Keratinocyte (primary cell): ENCODE results near the gene PCCA. TPM values are rescaled to one million over a fixed set of nuclear protein-coding genes. Genes with fewer than 3 reads are reported as not detected.
A peak's percentile ranks its signal among the peaks of the same experiment; 100 is the strongest.

ENCODE experiments used
- DNase-seq: peaks from one replicate; pipeline ENCODE4 v3.0.0-alpha.2; 2011; ENCODE audit warnings: low read depth, missing footprints, low spot score
- FAIRE-seq: peaks from 2 replicates; lab custom pipeline; 2011; peaks lifted over from hg19 to GRCh38; lab: Jason Lieb, UNC
- H2AFZ ChIP-seq: 2 replicates; pipeline ENCODE4 v1.6.0; 2012; ENCODE audit warnings: low read length, control low read depth, inconsistent platforms; ENCODE audit not compliant: control insufficient read depth
- H3K27ac ChIP-seq: 2 replicates; pipeline ENCODE4 v1.5.1; 2011; ENCODE audit warnings: low read length; ENCODE audit not compliant: control insufficient read depth, insufficient read depth
- H3K27me3 ChIP-seq: 3 replicates; pipeline ENCODE4 v1.6.0; 2011; ENCODE audit warnings: low read length; ENCODE audit not compliant: control insufficient read depth, insufficient read depth; ENCODE audit errors: extremely low read depth
- H3K36me3 ChIP-seq, 2 experiments: 2 replicates in 1 of 2; 3 replicates in 1 of 2; pipeline ENCODE4 v1.5.1; 2011; ENCODE audit warnings: low read length in 2 of 2, mild to moderate bottlenecking in 1 of 2; ENCODE audit not compliant: control insufficient read depth in 2 of 2, insufficient read depth in 2 of 2; ENCODE audit errors: extremely low read depth in 1 of 2
- H3K4me1 ChIP-seq: 3 replicates; pipeline ENCODE4 v1.5.1; 2011; ENCODE audit warnings: low read length; ENCODE audit not compliant: control insufficient read depth, insufficient read depth; ENCODE audit errors: extremely low read depth
- H3K4me2 ChIP-seq: 3 replicates; pipeline ENCODE4 v1.6.0; 2011; ENCODE audit warnings: low read depth, low read length; ENCODE audit not compliant: control insufficient read depth, insufficient read depth; ENCODE audit errors: extremely low read depth
- H3K4me3 ChIP-seq, 3 experiments: fragments of 200-600 bp in 1 of 3; sonication (generic) in 1 of 3; 2 replicates in 2 of 3; 3 replicates in 1 of 3; pipeline ENCODE4 v1.5.1; 2011 to 2016; ENCODE audit warnings: low read length in 3 of 3, mild to moderate bottlenecking in 3 of 3, control low read depth in 2 of 3, inconsistent platforms in 1 of 3, low read depth in 1 of 3, mixed read lengths in 1 of 3, mixed run types in 1 of 3, moderate library complexity in 1 of 3; ENCODE audit not compliant: control insufficient read depth in 2 of 3, insufficient read depth in 2 of 3; ENCODE audit errors: extremely low read depth in 1 of 3
- H3K79me2 ChIP-seq: 2 replicates; pipeline ENCODE4 v1.6.0; 2012; ENCODE audit warnings: low read length; ENCODE audit not compliant: control insufficient read depth, insufficient read depth
- H3K9ac ChIP-seq: 3 replicates; pipeline ENCODE4 v1.6.0; 2011; ENCODE audit warnings: low read length; ENCODE audit not compliant: control insufficient read depth, insufficient read depth; ENCODE audit errors: extremely low read depth
- H3K9me1 ChIP-seq: 3 replicates; pipeline ENCODE4 v1.6.0; 2011; ENCODE audit warnings: low read length; ENCODE audit not compliant: control insufficient read depth, insufficient read depth; ENCODE audit errors: extremely low read depth
- H3K9me3 ChIP-seq: 2 replicates; pipeline ENCODE4 v1.5.1; 2012; ENCODE audit warnings: low read depth, low read length; ENCODE audit not compliant: control insufficient read depth
- H4K20me1 ChIP-seq: 3 replicates; pipeline ENCODE4 v1.6.0; 2011; ENCODE audit warnings: low read length; ENCODE audit not compliant: control insufficient read depth, insufficient read depth; ENCODE audit errors: extremely low read depth
- EZH2 ChIP-seq: IDR thresholded peaks from one replicate; pipeline ENCODE4 v1.6.1; 2012; ENCODE audit warnings: inconsistent platforms, mild to moderate bottlenecking, low read length, moderate library complexity
- dilution Hi-C: fragments of 300-500 bp; cut with MboI; formaldehyde crosslinking; loops from one replicate; pipeline ENCODE4 v1.7.0; 2020; ENCODE audit warnings: low sequenced_read_pairs; ENCODE audit not compliant: extremely low pct_ligation_motif_present
- polyA plus RNA-seq, 5 experiments: library from polyadenylated mRNA; depleted of rRNA in 3 of 5; stranded (reverse) in 3 of 5; stranded (forward) in 1 of 5; unstranded in 1 of 5; fragments of >200 nt; gene quantifications; 1 replicate in 1 of 5; 2 replicates in 3 of 5; 3 replicates in 1 of 5; pipeline versions ENCODE4 v1.2.1 to v1.2.3, GENCODE V29; 2011 to 2012; ENCODE audit warnings: missing spikeins in 2 of 5, low read depth in 1 of 5, low replicate concordance in 1 of 5
- TF ChIP-seq, protein P1 (sequence below), 3 experiments: IDR thresholded peaks in 1 of 3; conservative IDR thresholded peaks in 1 of 3; optimal IDR thresholded peaks in 1 of 3; 2 replicates in 2 of 3; 3 replicates in 1 of 3; pipeline versions ENCODE3 to v1.5.1; 2011; ENCODE audit warnings: low read length in 3 of 3, mild to moderate bottlenecking in 3 of 3, moderate library complexity in 2 of 3, control low read depth in 1 of 3, inconsistent platforms in 1 of 3; ENCODE audit not compliant: insufficient read depth in 2 of 3; ENCODE audit errors: extremely low read depth in 1 of 3

Gene PCCA
- polyA plus RNA-seq, 1 donor (not counting 4 experiments of a cell fraction or from before 2014, with no cell fraction given), result 8.1 TPM

- no peaks in the 10 kb centered on the region for H3K27me3 ChIP-seq
- H3K4me3 ChIP-seq, result no peak overlapping the region
- H2AFZ ChIP-seq, result no peak overlapping the region
- no peak for DNase-seq
- no peaks in the 10 kb centered on the region for H3K36me3 ChIP-seq
- TF ChIP-seq EZH2, result no peak
- TF ChIP-seq, protein P1, sequence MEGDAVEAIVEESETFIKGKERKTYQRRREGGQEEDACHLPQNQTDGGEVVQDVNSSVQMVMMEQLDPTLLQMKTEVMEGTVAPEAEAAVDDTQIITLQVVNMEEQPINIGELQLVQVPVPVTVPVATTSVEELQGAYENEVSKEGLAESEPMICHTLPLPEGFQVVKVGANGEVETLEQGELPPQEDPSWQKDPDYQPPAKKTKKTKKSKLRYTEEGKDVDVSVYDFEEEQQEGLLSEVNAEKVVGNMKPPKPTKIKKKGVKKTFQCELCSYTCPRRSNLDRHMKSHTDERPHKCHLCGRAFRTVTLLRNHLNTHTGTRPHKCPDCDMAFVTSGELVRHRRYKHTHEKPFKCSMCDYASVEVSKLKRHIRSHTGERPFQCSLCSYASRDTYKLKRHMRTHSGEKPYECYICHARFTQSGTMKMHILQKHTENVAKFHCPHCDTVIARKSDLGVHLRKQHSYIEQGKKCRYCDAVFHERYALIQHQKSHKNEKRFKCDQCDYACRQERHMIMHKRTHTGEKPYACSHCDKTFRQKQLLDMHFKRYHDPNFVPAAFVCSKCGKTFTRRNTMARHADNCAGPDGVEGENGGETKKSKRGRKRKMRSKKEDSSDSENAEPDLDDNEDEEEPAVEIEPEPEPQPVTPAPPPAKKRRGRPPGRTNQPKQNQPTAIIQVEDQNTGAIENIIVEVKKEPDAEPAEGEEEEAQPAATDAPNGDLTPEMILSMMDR (optimal IDR thresholded peaks at IDR 0.05 in 1 of 3, IDR thresholded peaks at IDR 0.05 in 1 of 3, conservative IDR thresholded peaks at IDR 0.05 in 1 of 3; ENCODE audit: extremely low read depth in 1 of 3, insufficient read depth in 2 of 3, low read length in 3 of 3), result no peak
- no peaks in the 10 kb centered on the region for H3K9me3 ChIP-seq
- FAIRE-seq, result no peak
- H3K4me1 ChIP-seq, result peaks cover 35% of the 10 kb centered on the region
- H3K9ac ChIP-seq, result no peak overlapping the region
- H3K9me1 ChIP-seq, result no peaks in the 10 kb centered on the region
- dilution Hi-C loops, result no loop called here
- H4K20me1 ChIP-seq, result no peaks in the 10 kb centered on the region
- H3K79me2 ChIP-seq, result no peaks in the 10 kb centered on the region
- H3K27ac ChIP-seq, result no peak overlapping the region
- no peak overlapping the region for H3K4me2 ChIP-seq
Measured at GRCh38 chr13:100213576-100213975, 124.7 kb downstream of the PCCA start.

DNA sequence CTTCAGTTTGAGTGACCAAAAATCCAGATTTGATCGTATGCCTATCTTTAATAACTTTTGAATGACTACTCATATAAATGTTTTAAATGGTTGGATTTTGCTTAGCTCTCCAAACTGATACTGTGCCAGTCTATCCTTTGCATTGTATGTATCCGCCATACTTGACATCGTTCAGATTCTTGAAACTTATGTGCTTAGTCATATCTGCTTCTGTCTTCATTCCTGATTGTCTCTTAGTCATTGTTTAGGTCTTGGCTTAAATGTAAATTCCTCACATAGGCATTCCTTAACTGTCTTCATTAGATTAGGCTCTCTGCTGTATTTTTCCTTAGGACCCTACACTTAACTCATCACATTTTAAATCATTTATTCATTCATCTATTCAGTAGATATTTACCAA lies 126.0 kb downstream of the PCCA start:
- Histone ChIP-seq H3K36me3 (no peaks in the 10 kb centered on the region), H3K4me1 (peaks cover 28% of the 10 kb centered on the region), H3K9me1 (no peaks in the 10 kb centered on the region), H4K20me1 (no peaks in the 10 kb centered on the region), H3K9me3 (no peaks in the 10 kb centered on the region), H3K27me3 (no peaks in the 10 kb centered on the region), H3K4me2 (no peak overlapping the region), H3K27ac (no peak overlapping the region), H3K4me3 (no peak overlapping the region), H3K79me2 (no peaks in the 10 kb centered on the region), H2AFZ (no peak overlapping the region), H3K9ac (no peak overlapping the region)
- DNase-seq (no peak), FAIRE-seq (peak; percentile 81)
- dilution Hi-C loops, result no loop called here
- TF ChIP-seq EZH2, result no peak
- TF ChIP-seq, protein P1 (optimal IDR thresholded peaks at IDR 0.05 in 1 of 3, IDR thresholded peaks at IDR 0.05 in 1 of 3, conservative IDR thresholded peaks at IDR 0.05 in 1 of 3; ENCODE audit: extremely low read depth in 1 of 3, insufficient read depth in 2 of 3, low read length in 3 of 3), result no peak
